Stomach (tissue), 9 donors: ENCODE results near the gene PAX2. TPM values are rescaled to one million over a fixed set of nuclear protein-coding genes. Genes with fewer than 3 reads are reported as not detected.

Experiments used
- DNase-seq, 2 donors: peaks; one replicate each; pipeline versions ENCODE4 v3.0.0 to v3.0.0-alpha.2; 2013 to 2019
- H3K27ac ChIP-seq, 5 donors: fragments of 200-600 bp in 4 of 5; sonication (generic) in 4 of 5; one replicate each; pipeline ENCODE4 v1.5.1; 2013 to 2019; ENCODE audit warnings: mild to moderate bottlenecking in 1 of 5, moderate library complexity in 1 of 5
- H3K27me3 ChIP-seq, 3 donors: fragments of 200-600 bp; sonication (generic); one replicate each; pipeline ENCODE4 v1.5.1; 2017 to 2019; ENCODE audit warnings: mixed run types in 1 of 3
- H3K36me3 ChIP-seq, 4 donors: fragments of 200-600 bp; sonication (generic); 1 replicate in 3 of 4; 2 replicates in 1 of 4; pipeline ENCODE4 v1.5.1; 2016 to 2019
- H3K4me1 ChIP-seq, 4 donors: fragments of 200-600 bp; sonication (generic); one replicate each; pipeline ENCODE4 v1.5.1; 2016 to 2019
- H3K4me3 ChIP-seq, 4 donors: fragments of 200-600 bp; sonication (generic) in 3 of 4; one replicate each; pipeline ENCODE4 v1.5.1; 2016 to 2019; ENCODE audit warnings: mild to moderate bottlenecking in 1 of 4
- H3K9me3 ChIP-seq, 4 donors: fragments of 200-600 bp; sonication (generic); one replicate each; pipeline ENCODE4 v1.5.1; 2016 to 2019
- EP300 ChIP-seq: sonication (generic); formaldehyde crosslinking; IDR thresholded peaks from one replicate; pipeline ENCODE4 v1.6.1; 2017; ENCODE audit warnings: antibody characterized with exemption
- POLR2A ChIP-seq, 4 donors: fragments of 450-650 bp; IDR thresholded peaks; one replicate each; pipeline ENCODE4 v1.6.1; 2016; ENCODE audit warnings: antibody characterized with exemption in 4 of 4, control low read depth in 2 of 4, mild to moderate bottlenecking in 1 of 4, moderate library complexity in 1 of 4
- POLR2AphosphoS5 ChIP-seq, 3 donors: sonication (generic); formaldehyde crosslinking; IDR thresholded peaks; one replicate each; pipeline ENCODE4 v1.6.1; 2016; ENCODE audit warnings: antibody characterized with exemption in 3 of 3
- WGBS, 5 donors: extraction: QIAGEN DNeasy Blood & Tissue Kit in 3 of 5; methylation state at CpG; one replicate each; pipeline versions ENCODE4 v1.1.5 to v1.1.7; 2013 to 2018; 5-methylcytosine and 5-hydroxymethylcytosine counted together
- intact Hi-C: fragments of 100-400 bp; cut with DNase I; formaldehyde crosslinking; loops from one replicate; pipeline ENCODE4 v1.15.1; 2023; ENCODE audit warnings: low total_unique reads
- polyA plus RNA-seq, 3 donors: library from polyadenylated mRNA; stranded (reverse); fragments of 200-250 nt; gene quantifications; one replicate each; pipeline ENCODE4 v1.2.3, GENCODE V29; 2013
- total RNA-seq, 5 donors: library from RNA; depleted of rRNA; stranded (reverse); fragments of >200 nt; gene quantifications; one replicate each; pipeline versions ENCODE4 v1.1.0 to v1.2.3, GENCODE V29; 2014 to 2016
- TF ChIP-seq, protein P1 (sequence below), 7 experiments: fragments of 450-650 bp in 4 of 7; fragments of 200-600 bp in 3 of 7; sonication (generic) in 3 of 7; IDR thresholded peaks; one replicate each; pipeline ENCODE4 v1.5.1; 2016 to 2019; ENCODE audit warnings: antibody characterized with exemption in 7 of 7, control low read depth in 2 of 7, mild to moderate bottlenecking in 1 of 7
- donor health status: healthy with polysubstance abuse.
- donor health status: Bipolar disorder and iron deficiency.
- donor health status: healthy.

PAX2 gene
- total and polyA plus RNA-seq, 8 donors, result not detected

DNA sequence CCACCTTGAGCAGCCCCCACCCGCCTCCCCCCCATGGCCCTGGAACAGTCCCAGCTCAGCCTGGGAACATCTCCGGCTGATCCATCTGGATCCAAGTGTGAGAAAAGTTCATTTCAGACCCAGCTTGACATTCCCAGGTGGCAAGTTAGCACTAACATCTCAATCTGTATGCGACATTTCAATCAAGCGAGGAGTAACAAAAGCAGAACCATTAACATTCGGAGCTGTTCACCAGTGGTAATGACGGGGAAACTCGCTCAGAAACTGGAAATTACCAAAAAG lies 65.4 kb downstream of the PAX2 start:
- intact Hi-C loops, result no loop called here
- Histone ChIP-seq H3K4me1 (no peaks in the 10 kb centered on the region), H3K36me3 (no peaks in the 10 kb centered on the region), H3K9me3 (no peaks in the 10 kb centered on the region), H3K27me3 (peaks cover 0 to 96% (median 45%) of the 10 kb centered on the region in 3 donors), H3K27ac (no peak overlapping the region), H3K4me3 (no peak overlapping the region)
- TF ChIP-seq EP300, result no peak
- TF ChIP-seq, protein P1, sequence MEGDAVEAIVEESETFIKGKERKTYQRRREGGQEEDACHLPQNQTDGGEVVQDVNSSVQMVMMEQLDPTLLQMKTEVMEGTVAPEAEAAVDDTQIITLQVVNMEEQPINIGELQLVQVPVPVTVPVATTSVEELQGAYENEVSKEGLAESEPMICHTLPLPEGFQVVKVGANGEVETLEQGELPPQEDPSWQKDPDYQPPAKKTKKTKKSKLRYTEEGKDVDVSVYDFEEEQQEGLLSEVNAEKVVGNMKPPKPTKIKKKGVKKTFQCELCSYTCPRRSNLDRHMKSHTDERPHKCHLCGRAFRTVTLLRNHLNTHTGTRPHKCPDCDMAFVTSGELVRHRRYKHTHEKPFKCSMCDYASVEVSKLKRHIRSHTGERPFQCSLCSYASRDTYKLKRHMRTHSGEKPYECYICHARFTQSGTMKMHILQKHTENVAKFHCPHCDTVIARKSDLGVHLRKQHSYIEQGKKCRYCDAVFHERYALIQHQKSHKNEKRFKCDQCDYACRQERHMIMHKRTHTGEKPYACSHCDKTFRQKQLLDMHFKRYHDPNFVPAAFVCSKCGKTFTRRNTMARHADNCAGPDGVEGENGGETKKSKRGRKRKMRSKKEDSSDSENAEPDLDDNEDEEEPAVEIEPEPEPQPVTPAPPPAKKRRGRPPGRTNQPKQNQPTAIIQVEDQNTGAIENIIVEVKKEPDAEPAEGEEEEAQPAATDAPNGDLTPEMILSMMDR (IDR thresholded peaks at IDR 0.05), result no peak
- TF ChIP-seq POLR2AphosphoS5 (IDR thresholded peaks at IDR 0.05), result no peak
- TF ChIP-seq POLR2A (IDR thresholded peaks at IDR 0.05), result no peak
- 81 to 92% (median 88%) methylated on average over 7 of the region's 7 CpGs for WGBS, 5 donors
- no peak for DNase-seq

DNA sequence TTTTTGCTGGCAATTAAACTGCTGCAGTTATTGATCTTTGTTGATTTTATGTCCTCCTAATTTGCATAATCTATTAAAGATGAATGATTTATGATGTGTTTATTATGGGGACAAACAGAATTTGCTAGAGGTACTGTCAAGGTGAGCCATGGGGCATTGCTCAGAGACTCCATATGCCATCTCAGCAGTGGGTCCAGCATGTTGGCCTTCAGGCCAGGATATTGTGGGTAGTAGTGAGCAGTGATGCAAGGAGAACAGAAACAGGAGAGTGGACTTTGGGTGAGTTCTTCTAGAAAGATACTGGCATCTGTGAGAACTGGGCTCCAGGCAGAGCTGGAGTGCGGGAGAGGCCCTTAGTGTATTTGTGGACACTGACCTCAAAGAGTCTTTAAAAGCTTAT lies 65.9 kb downstream of the PAX2 start:
- no peak for TF ChIP-seq EP300
- TF ChIP-seq POLR2AphosphoS5 (IDR thresholded peaks at IDR 0.05), result no peak
- TF ChIP-seq, protein P1 (IDR thresholded peaks at IDR 0.05), result no peak
- no peak for TF ChIP-seq POLR2A (IDR thresholded peaks at IDR 0.05)
- DNase-seq, result no peak
- Histone ChIP-seq H3K4me3 (no peak overlapping the region), H3K27ac (no peak overlapping the region), H3K27me3 (peaks cover 0 to 96% (median 45%) of the 10 kb centered on the region in 3 donors), H3K4me1 (no peaks in the 10 kb centered on the region), H3K9me3 (no peaks in the 10 kb centered on the region), H3K36me3 (no peaks in the 10 kb centered on the region)
- WGBS, 5 donors, result 87 to 100% (median 97%) methylated on average over 1 of the region's 1 CpG
- intact Hi-C loops, result no loop called here

DNA sequence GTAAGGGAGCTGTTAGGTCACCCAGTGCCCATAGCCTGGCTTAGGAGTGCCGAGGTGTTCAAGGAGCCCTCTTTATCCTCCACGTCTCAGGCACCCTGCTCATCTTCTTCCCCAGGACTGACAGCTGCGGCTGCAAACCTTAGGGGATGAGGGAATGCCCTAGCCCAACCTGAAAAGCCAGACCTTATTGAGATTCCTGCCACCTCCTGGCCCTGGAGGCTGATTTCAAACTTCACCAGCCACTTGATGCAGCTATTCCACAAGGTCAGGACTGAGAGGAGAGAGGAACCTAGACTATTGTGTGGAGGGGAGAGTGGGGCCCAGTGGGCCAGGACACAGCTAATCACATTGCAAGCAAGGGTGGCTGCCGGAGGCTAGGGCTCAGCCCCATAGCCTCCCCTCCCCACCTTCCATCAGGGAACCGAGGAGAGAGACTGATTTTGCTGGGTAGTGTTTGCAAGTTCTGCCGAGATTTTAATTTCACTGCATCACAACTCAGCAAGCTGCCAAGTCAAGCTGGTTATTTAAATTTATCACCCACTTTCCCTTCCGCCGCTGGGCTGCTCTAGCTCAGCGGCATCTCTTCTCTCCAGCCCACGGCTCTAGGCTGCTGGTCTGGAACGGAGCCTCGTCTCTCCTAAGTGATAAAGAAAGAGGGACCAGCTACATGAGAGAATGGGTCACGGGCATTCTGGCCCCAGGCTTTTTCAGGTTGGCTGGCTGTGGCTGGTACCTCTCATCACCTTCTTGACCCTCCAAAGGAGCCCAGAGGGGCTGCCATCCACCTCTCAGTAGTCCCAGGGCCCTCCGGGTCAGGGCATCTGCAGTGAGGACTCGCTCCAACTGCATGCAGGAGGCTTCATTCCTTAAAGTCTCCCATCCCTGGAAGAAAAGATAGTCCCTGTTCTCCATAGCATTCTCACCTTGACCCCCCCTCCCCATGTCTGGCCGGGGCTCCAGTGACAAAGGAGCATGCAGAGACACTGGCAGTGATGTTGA lies 66.7 kb downstream of the PAX2 start:
- no peaks in the 10 kb centered on the region for H3K4me1 ChIP-seq
- no peaks in the 10 kb centered on the region for H3K36me3 ChIP-seq
- H3K27me3 ChIP-seq, result peaks cover 0 to 96% (median 50%) of the 10 kb centered on the region in 3 donors
- H3K27ac ChIP-seq, result no peak overlapping the region
- no peak for DNase-seq
- H3K4me3 ChIP-seq, result no peak overlapping the region
- 66 to 76% (median 68%) methylated on average over 16 of the region's 16 CpGs for WGBS, 5 donors
- no peaks in the 10 kb centered on the region for H3K9me3 ChIP-seq
- intact Hi-C loops, result no loop called here
- TF ChIP-seq EP300, result no peak
- TF ChIP-seq, protein P1 (IDR thresholded peaks at IDR 0.05), result no peak
- TF ChIP-seq POLR2A (IDR thresholded peaks at IDR 0.05), result no peak
- no peak for TF ChIP-seq POLR2AphosphoS5 (IDR thresholded peaks at IDR 0.05)

DNA sequence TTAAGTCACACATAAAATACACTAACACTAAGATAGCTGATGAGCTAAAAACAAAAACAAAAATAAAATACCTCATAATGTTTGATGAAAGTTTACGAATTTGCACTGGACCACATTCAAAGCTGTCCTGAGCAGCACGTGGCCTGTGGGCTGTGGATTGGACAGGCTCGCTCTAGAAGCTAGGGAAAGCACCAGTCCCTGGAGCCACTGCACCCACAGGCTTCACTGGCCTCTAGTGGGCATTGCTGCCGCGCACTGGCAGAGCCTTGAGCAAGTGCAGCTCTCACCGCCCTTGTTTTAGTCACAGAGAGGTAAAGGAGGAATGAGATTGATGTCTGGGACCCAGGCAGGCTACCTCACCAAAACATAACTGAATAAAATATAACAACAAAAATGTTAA lies 67.6 kb downstream of the PAX2 start:
- H3K4me3 ChIP-seq, result no peak overlapping the region
- WGBS, 5 donors, result 57 to 80% (median 68%) methylated on average over 6 of the region's 6 CpGs
- no peaks in the 10 kb centered on the region for H3K9me3 ChIP-seq
- intact Hi-C loops, result no loop called here
- H3K36me3 ChIP-seq, result no peaks in the 10 kb centered on the region
- no peak overlapping the region for H3K27ac ChIP-seq
- TF ChIP-seq EP300 (no peak), POLR2AphosphoS5 (IDR thresholded peaks at IDR 0.05) (no peak), POLR2A (IDR thresholded peaks at IDR 0.05) (no peak)
- TF ChIP-seq, protein P1 (IDR thresholded peaks at IDR 0.05), result no peak
- H3K4me1 ChIP-seq, result no peaks in the 10 kb centered on the region
- H3K27me3 ChIP-seq, result peaks cover 2 to 96% (median 54%) of the 10 kb centered on the region in 3 donors
- DNase-seq, result no peak
